GM06990 (cell line): ENCODE data around the gene MAD1L1.

Source experiments
- DNase-seq: peaks from one replicate; pipeline ENCODE4 v3.0.0-alpha.2; 2011; ENCODE audit not compliant: insufficient read length; ENCODE audit errors: extremely low read depth
- H3K27me3 ChIP-seq: replicated peaks from 2 replicates; pipeline ENCODE4 v1.6.0; 2011; ENCODE audit warnings: low read length; ENCODE audit not compliant: control insufficient read depth, insufficient read depth
- H3K36me3 ChIP-seq: 2 replicates; pipeline ENCODE4 v1.5.1; 2011; ENCODE audit warnings: low read length; ENCODE audit not compliant: control insufficient read depth, insufficient read depth
- H3K4me3 ChIP-seq: replicated peaks from 2 replicates; pipeline ENCODE4 v1.5.1; 2011; ENCODE audit warnings: low read depth, mild to moderate bottlenecking, control low read depth, low read length
- TF ChIP-seq, protein P1 (sequence below): IDR thresholded peaks from 2 replicates; pipeline ENCODE4 v1.5.1; 2011; ENCODE audit warnings: low read length, control low read depth, mild to moderate bottlenecking, inconsistent platforms; ENCODE audit not compliant: insufficient read depth, poor library complexity, severe bottlenecking

MAD1L1 gene

DNA sequence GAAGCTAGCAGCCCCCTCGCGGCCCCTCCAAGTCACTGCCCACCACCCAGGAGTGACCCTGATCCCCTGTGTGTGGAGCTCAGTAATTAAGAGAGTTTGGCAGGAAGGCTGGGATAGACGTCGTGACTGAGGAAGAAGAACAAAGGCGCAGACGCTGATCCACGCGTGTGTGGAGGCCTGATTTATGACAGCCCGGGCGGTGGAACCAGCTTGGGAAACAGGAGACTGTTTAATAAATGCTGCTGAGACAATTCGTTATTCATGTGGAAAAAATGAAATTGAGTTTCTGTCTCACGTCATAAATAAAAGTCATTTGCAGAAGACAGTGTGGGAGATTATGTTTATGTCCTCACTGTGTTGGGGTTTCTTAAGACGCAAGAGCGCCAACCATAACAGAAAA lies 431.8 kb downstream of the MAD1L1 start:
- Histone ChIP-seq H3K36me3 (no peaks in the 10 kb centered on the region), H3K27me3 (no peaks in the 10 kb centered on the region), H3K4me3 (no peak overlapping the region)
- DNase-seq, result no peak
- TF ChIP-seq, protein P1, sequence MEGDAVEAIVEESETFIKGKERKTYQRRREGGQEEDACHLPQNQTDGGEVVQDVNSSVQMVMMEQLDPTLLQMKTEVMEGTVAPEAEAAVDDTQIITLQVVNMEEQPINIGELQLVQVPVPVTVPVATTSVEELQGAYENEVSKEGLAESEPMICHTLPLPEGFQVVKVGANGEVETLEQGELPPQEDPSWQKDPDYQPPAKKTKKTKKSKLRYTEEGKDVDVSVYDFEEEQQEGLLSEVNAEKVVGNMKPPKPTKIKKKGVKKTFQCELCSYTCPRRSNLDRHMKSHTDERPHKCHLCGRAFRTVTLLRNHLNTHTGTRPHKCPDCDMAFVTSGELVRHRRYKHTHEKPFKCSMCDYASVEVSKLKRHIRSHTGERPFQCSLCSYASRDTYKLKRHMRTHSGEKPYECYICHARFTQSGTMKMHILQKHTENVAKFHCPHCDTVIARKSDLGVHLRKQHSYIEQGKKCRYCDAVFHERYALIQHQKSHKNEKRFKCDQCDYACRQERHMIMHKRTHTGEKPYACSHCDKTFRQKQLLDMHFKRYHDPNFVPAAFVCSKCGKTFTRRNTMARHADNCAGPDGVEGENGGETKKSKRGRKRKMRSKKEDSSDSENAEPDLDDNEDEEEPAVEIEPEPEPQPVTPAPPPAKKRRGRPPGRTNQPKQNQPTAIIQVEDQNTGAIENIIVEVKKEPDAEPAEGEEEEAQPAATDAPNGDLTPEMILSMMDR, result no peak

- no peak overlapping the region for H3K4me3 ChIP-seq
- no peaks in the 10 kb centered on the region; the same call in 1 of the 2 replicates for H3K27me3 ChIP-seq
- DNase-seq, result no peak
- TF ChIP-seq, protein P1, result no peak
- no peaks in the 10 kb centered on the region for H3K36me3 ChIP-seq
Measured at GRCh38 chr7:1798191-1798590, 434.6 kb downstream of the MAD1L1 start.

DNA sequence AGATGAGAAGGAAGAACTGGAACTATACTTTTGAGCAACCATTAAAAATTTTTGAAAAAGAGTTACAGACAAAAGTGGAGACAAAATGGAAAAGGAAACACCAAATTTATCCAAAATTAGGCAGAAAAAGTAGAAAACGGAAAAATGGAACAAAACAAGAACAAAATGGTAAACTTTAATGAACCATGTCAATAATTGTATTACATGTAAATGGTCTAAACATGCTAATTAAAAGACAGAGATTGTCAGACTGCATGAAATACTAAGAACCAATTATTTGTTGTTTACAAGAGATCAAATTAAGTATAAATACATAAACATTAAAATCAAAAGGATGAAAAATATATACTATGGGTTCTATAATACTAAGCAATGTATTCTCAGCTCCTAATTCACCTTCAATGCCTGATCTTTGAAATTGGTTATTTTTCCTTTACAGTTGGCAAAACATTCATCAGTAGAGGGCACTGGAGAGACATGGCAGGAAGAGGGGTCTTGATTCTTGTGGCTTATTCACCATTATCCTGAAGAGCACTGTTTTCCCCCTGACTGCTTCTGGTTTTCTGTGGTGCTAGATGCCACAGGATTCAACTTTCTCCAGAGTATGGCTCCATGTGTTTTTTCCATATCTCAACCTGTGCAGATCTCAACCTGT lies 437.7 kb downstream of the MAD1L1 start:
- DNase-seq, result no peak
- TF ChIP-seq, protein P1, result no peak

GRCh38 chr7:1787681-1788235 lies 445.0 kb downstream of the MAD1L1 start:
- no peak overlapping the region for H3K4me3 ChIP-seq
- H3K27me3 ChIP-seq, result no peaks in the 10 kb centered on the region
- no peaks in the 10 kb centered on the region for H3K36me3 ChIP-seq
- no peak for DNase-seq
- TF ChIP-seq, protein P1, result no peak

More for the DNA sequence above, 437.7 kb downstream of the MAD1L1 start:
- Histone ChIP-seq H3K4me3 (no peak overlapping the region), H3K27me3 (no peaks in the 10 kb centered on the region; the same call in 1 of the 2 replicates), H3K36me3 (no peaks in the 10 kb centered on the region)

DNA sequence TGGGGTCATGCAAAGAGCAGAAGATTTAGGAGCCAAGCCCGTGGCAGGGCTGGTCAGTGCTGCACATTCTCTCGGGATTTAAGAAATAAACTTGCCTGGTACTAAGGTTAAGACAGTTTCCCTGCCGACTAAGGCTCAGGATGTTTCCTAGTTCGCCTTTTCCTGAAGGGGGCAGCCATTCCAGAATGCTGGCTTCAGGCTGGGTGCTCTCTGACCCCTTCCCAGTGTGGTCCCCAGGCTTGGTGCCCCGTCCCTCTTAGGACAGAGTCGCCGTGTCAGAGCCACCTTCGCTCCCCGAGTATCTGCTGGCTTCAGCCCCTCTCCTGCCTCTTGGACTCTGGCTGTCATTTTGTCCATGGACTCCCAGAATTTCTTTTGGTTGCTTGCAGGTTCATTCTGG lies 445.5 kb downstream of the MAD1L1 start:
- Histone ChIP-seq H3K36me3 (no peaks in the 10 kb centered on the region), H3K27me3 (no peaks in the 10 kb centered on the region), H3K4me3 (no peak overlapping the region)
- DNase-seq, result no peak
- TF ChIP-seq, protein P1, result no peak
